Stimulated activated CD8-positive, alpha-beta memory T cell treated with anti-CD3 and anti-CD28 coated beads, Interleukin-2, amount 100 ng/mL, for 1 hour (primary cell): Measurements from ENCODE around the gene CNN3.

Experiments used
- DNase-seq, 2 donors: peaks; one replicate each; pipeline ENCODE4 v3.0.0-alpha.2; 2020; ENCODE audit warnings: low read depth in 2 of 2

Gene CNN3

GRCh38 chr1:94856004-94856403 is 70.9 kb downstream of the CNN3 start:
- no peak for DNase-seq

- no peak for DNase-seq
Observed at GRCh38 chr1:94855307-94855700, 71.6 kb downstream of the CNN3 start.

- DNase-seq, result peak; percentile 43 to 44
Observed at GRCh38 chr1:94854458-94855306, 72.2 kb downstream of the CNN3 start.

- DNase-seq, result no peak
Observed at GRCh38 chr1:94852788-94853187, 74.1 kb downstream of the CNN3 start.

GRCh38 chr1:94851571-94851970 is 75.3 kb downstream of the CNN3 start:
- no peak for DNase-seq
